Heart left ventricle (tissue), 16 donors: ENCODE measurements around the gene GPLD1. TPM values are rescaled to one million over a fixed set of nuclear protein-coding genes. Genes with fewer than 3 reads are reported as not detected.

Experiments used
- ATAC-seq, 4 donors: fragments of 200-7000 bp; cut with Tn5 transposase; one replicate each; pipeline ENCODE4 v1.9.1; 2020 to 2022; ENCODE audit warnings: moderate library complexity in 4 of 4, mild to moderate bottlenecking in 3 of 4, moderate number of reproducible peaks in 1 of 4
- DNase-seq, 5 donors: peaks; one replicate each; pipeline ENCODE4 v3.0.0-alpha.2; 2020
- H3K27ac ChIP-seq, 12 donors: fragments of 200-600 bp; sonication (generic) in 4 of 12; one replicate each; pipeline versions ENCODE4 v1.5.0 to v1.8.0; 2016 to 2022; ENCODE audit warnings: mild to moderate bottlenecking in 2 of 12
- H3K27me3 ChIP-seq, 9 donors: fragments of 200-600 bp; sonication (generic) in 2 of 9; one replicate each; pipeline versions ENCODE4 v1.5.1 to v1.8.0; 2016 to 2022; ENCODE audit warnings: mild to moderate bottlenecking in 3 of 9
- H3K36me3 ChIP-seq, 9 donors: fragments of 200-600 bp; sonication (generic) in 2 of 9; one replicate each; pipeline versions ENCODE4 v1.5.0 to v1.8.0; 2018 to 2022; ENCODE audit warnings: mild to moderate bottlenecking in 2 of 9
- H3K4me1 ChIP-seq, 12 donors: fragments of 200-600 bp; sonication (generic) in 4 of 12; one replicate each; pipeline versions ENCODE4 v1.5.0 to v1.8.0; 2016 to 2022; ENCODE audit warnings: mild to moderate bottlenecking in 3 of 12
- H3K4me3 ChIP-seq, 12 donors: fragments of 200-600 bp; sonication (generic) in 4 of 12; one replicate each; pipeline versions ENCODE4 v1.5.0 to v1.8.0; 2017 to 2022; ENCODE audit warnings: mild to moderate bottlenecking in 9 of 12, moderate library complexity in 4 of 12
- H3K9me3 ChIP-seq, 12 donors: fragments of 200-600 bp; sonication (generic) in 4 of 12; one replicate each; pipeline versions ENCODE4 v1.5.0 to v1.8.0; 2016 to 2022; ENCODE audit warnings: mild to moderate bottlenecking in 1 of 12
- CTCF ChIP-seq, 12 donors: fragments of 200-600 bp; sonication (generic) in 4 of 12; IDR thresholded peaks; one replicate each; pipeline versions ENCODE4 v1.5.0 to v1.8.0; 2018 to 2022; ENCODE audit warnings: antibody characterized with exemption in 12 of 12, mild to moderate bottlenecking in 5 of 12
- POLR2A ChIP-seq, 2 donors: fragments of 450-650 bp; IDR thresholded peaks; one replicate each; pipeline ENCODE4 v1.6.1; 2017; ENCODE audit warnings: antibody characterized with exemption in 2 of 2, mild to moderate bottlenecking in 2 of 2, moderate library complexity in 2 of 2
- WGBS, 4 donors: extraction: QIAGEN DNeasy Blood & Tissue Kit in 2 of 4; methylation state at CpG; one replicate each; pipeline versions ENCODE4 v1.1.5 to v1.1.7; 2013 to 2018; 5-methylcytosine and 5-hydroxymethylcytosine counted together
- intact Hi-C, 10 donors: fragments of 100-400 bp; cut with DNase I; formaldehyde crosslinking; loops; one replicate each; pipeline versions ENCODE4 v1.11.1 to v1.14.2; 2022
- polyA plus RNA-seq, 2 donors: library from polyadenylated mRNA; stranded (reverse); fragments of 200-250 nt; gene quantifications; one replicate each; pipeline ENCODE4 v1.2.3, GENCODE V29; 2013
- total RNA-seq, 9 donors: library from RNA; depleted of rRNA in 2 of 9; stranded (reverse); fragments of >200 nt in 2 of 9; fragmentation: NEBNext Ultra II Directional in 3 of 9; extraction: Animal tissue kit (Norgen Biotek cat#: 25700) in 3 of 9; gene quantifications; one replicate each; pipeline versions ENCODE4 v1.1.0 to v1.2.4, GENCODE V29; 2016 to 2023
- donor health status: ischemic (EF 13 %, LVEDD 7.1; RV severe dilation, severe dysfunction).
- donor health status: healthy with polysubstance abuse.
- donor health status: DM: no; HTN: yes; CAD: no.
- donor health status: DM: no; HTN: no; CAD: no.
- donor health status: ischemic (EF 25% LVEDD 6.9; RV normal size, moderate dysfunction).
- donor health status: ischemic (EF 25% LVEDD 5.7; RV mildly dilated, moderate dysfunction).
- donor health status: healthy.
- donor health status: DM: yes; HTN: yes; CAD: no.
- donor health status: ischemic (EF 35%, LVEDD 5.7; RV mildly dilated, moderate dysfunction).
- donor health status: nonischemic (EF 11% LVEDD 7.7; RV severe dilation, severe dysfunction).
- donor health status: DM: yes; HTN: yes; CAD: no.
- donor health status: PGD.
- donor health status: ischemic (EF 29% LVEDD 5.4; RV normal size, mild dysfunction).
- donor health status: nonischemic (EF 23%, LVEDD 6.1; RV moderate dilation, normal function).

The GPLD1 gene
- total and polyA plus RNA-seq, 11 donors = 0.18 to 0.99 (median 0.81) TPM

- TF ChIP-seq CTCF (IDR thresholded peaks at IDR 0.05) (no peak), POLR2A (IDR thresholded peaks at IDR 0.05) (no peak)
- Histone ChIP-seq H3K27me3 (no peaks in the 10 kb centered on the region), H3K4me1 (no peaks in the 10 kb centered on the region), H3K4me3 (no peak overlapping the region), H3K9me3 (no peaks in the 10 kb centered on the region), H3K27ac (no peak overlapping the region), H3K36me3 (no peaks in the 10 kb centered on the region)
- WGBS, 4 donors = 68 to 81% (median 72%) methylated on average over 9 of the region's 9 CpGs
- DNase-seq = no peak
- intact Hi-C loops = no loop called here
- no peak for ATAC-seq
Observed at GRCh38 chr6:24448828-24449525, 40.4 kb downstream of the GPLD1 start.

GRCh38 chr6:24448396-24448795, 41.0 kb downstream of the GPLD1 start:
- H3K4me1 ChIP-seq = no peaks in the 10 kb centered on the region
- no peaks in the 10 kb centered on the region for H3K36me3 ChIP-seq
- H3K4me3 ChIP-seq = no peak overlapping the region
- H3K27me3 ChIP-seq = no peaks in the 10 kb centered on the region
- intact Hi-C loops = no loop called here
- WGBS, 4 donors = 68 to 83% (median 73%) methylated on average over 4 of the region's 4 CpGs
- no peak overlapping the region for H3K27ac ChIP-seq
- TF ChIP-seq CTCF (IDR thresholded peaks at IDR 0.05) = no peak
- no peak for TF ChIP-seq POLR2A (IDR thresholded peaks at IDR 0.05)
- no peaks in the 10 kb centered on the region for H3K9me3 ChIP-seq
- no peak for ATAC-seq
- DNase-seq = no peak

- H3K9me3 ChIP-seq = no peaks in the 10 kb centered on the region
- no peak overlapping the region for H3K4me3 ChIP-seq
- intact Hi-C loops = no loop called here
- WGBS, 4 donors = 88 to 97% (median 90%) methylated on average over 7 of the region's 7 CpGs
- no peaks in the 10 kb centered on the region for H3K36me3 ChIP-seq
- ATAC-seq (no peak), DNase-seq (no peak)
- H3K4me1 ChIP-seq = no peaks in the 10 kb centered on the region
- H3K27me3 ChIP-seq = no peaks in the 10 kb centered on the region
- no peak for TF ChIP-seq CTCF (IDR thresholded peaks at IDR 0.05)
- no peak for TF ChIP-seq POLR2A (IDR thresholded peaks at IDR 0.05)
- no peak overlapping the region for H3K27ac ChIP-seq
Observed at GRCh38 chr6:24446670-24447069, 42.7 kb downstream of the GPLD1 start.

GRCh38 chr6:24445704-24446103, 43.7 kb downstream of the GPLD1 start:
- H3K9me3 ChIP-seq = no peaks in the 10 kb centered on the region
- DNase-seq (no peak), ATAC-seq (no peak)
- no peaks in the 10 kb centered on the region for H3K36me3 ChIP-seq
- H3K4me3 ChIP-seq = no peak overlapping the region
- no peaks in the 10 kb centered on the region for H3K4me1 ChIP-seq
- WGBS, 4 donors = 66 to 77% (median 71%) methylated on average over 4 of the region's 4 CpGs
- intact Hi-C loops = no loop called here
- TF ChIP-seq CTCF (IDR thresholded peaks at IDR 0.05) (no peak), POLR2A (IDR thresholded peaks at IDR 0.05) (no peak)
- H3K27ac ChIP-seq = no peak overlapping the region
- no peaks in the 10 kb centered on the region for H3K27me3 ChIP-seq
